ENCODE data around the gene HUS1B. TPM values are rescaled to one million over a fixed set of nuclear protein-coding genes. Genes with fewer than 3 reads are reported as not detected.
A peak's percentile ranks its signal among the peaks of the same experiment; 100 is the strongest.

HUS1B gene
- total RNA-seq, 1 donor from 2014 or later: 3.3 TPM

DNA sequence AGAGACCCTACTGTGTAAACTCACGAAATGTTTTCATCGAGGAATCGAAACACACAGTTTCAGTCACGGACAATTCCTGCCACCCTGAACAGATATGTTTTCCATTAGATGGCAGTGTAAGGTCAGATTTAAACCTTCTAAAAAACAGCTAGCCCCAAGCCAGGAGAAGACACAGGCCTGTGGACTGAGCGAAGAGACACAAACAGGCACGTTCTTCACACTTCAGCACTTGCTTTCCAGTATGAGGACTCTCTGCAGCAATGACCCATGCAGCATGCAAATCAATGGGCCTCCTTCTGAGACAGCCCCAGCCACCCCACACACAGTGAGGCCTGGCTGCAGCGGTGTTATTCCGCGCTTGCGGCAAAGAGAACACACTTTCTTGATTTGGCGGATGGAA is 31.9 kb downstream of the HUS1B start:
- Mint-ChIP-seq H3K4me1 (peaks cover 19% of the 10 kb centered on the region), H3K9me3 (no peaks in the 10 kb centered on the region), H3K36me3 (ENCODE audit: low read depth) (peaks cover 26% of the 10 kb centered on the region), H3K27me3 (no peaks in the 10 kb centered on the region), H3K27ac (no peak overlapping the region), H3K4me3 (no peak overlapping the region)
- intact Hi-C loops (cut with micrococcal nuclease): no loop called here
- peak; percentile 50 for DNase-seq

DNA sequence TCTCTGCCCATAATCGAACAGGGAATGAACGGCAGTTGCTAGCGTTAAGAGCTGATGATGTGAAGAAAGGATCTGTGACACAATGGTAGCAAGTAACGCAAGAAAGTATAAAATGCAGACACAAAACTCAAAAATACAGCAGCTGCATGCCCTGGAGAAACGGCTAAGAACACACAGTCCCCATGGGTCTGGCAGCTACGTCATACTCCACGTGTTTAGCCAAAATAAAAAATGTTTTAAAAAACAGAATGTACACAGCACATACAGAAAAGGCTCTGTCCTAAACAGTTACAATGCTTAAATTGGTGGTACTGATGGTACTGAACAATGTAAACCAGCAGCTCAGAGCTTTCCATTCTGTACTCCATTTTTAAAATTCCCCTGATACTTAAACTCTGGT is 34.4 kb downstream of the HUS1B start:
- no peak overlapping the region for H3K27ac Mint-ChIP-seq

DNA sequence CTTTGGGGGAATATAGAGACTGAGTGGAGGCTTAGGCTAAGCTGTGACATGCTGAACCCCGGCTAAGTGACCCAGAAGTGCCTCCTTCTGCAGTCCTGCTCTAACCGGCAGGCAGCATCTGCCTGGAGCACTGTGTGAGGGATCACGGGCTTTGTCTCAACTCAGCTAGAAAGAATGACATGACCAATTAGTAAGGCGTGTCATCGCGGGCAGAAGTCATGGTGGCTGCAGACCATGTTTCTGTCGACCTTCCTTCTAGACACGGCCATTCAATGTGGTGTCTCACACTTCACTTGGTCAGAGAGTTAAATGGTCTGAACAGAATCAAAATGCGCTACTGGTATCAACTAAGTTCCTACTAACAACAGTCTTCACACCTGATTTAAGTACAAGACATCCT is 35.0 kb downstream of the HUS1B start:
- H3K4me3 Mint-ChIP-seq: no peak overlapping the region
- peaks cover 6% of the 10 kb centered on the region for H3K4me1 Mint-ChIP-seq
- H3K9me3 Mint-ChIP-seq: no peaks in the 10 kb centered on the region
- intact Hi-C loops (cut with micrococcal nuclease): no loop called here
- peak; percentile 40 for DNase-seq
- H3K27me3 Mint-ChIP-seq: no peaks in the 10 kb centered on the region
- H3K27ac Mint-ChIP-seq: no peak overlapping the region
- peaks cover 29% of the 10 kb centered on the region for H3K36me3 Mint-ChIP-seq (ENCODE audit: low read depth)

More for the DNA sequence above, 34.4 kb downstream of the HUS1B start:
- Mint-ChIP-seq H3K4me3 (no peak overlapping the region), H3K9me3 (no peaks in the 10 kb centered on the region), H3K4me1 (peaks cover 8% of the 10 kb centered on the region), H3K27me3 (no peaks in the 10 kb centered on the region), H3K36me3 (ENCODE audit: low read depth) (peaks cover 25% of the 10 kb centered on the region)
- intact Hi-C loops (cut with micrococcal nuclease): no loop called here
- DNase-seq: no peak

DNA sequence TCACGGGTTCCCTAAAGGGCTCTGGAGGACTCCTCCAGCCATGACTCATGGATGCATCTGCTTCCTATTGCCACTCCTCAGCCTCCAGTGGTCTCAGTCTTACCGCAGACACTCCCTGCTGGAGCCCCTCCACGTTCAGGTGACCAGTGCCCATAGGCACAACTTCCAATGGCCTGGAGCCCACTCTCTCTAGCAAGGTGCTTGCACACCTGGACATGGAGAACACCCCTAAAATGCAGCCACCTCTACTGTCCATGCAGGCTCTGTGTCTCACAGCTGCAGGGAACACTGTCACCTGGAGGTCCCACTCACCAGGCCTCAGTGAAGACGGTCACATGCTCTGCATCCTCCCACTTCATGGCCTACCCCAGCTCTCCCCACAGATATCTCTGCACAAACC is 36.0 kb downstream of the HUS1B start:
- Mint-ChIP-seq H3K27ac (no peak overlapping the region), H3K4me1 (peaks cover 6% of the 10 kb centered on the region), H3K9me3 (no peaks in the 10 kb centered on the region), H3K36me3 (ENCODE audit: low read depth) (peaks cover 28% of the 10 kb centered on the region), H3K4me3 (no peak overlapping the region), H3K27me3 (no peaks in the 10 kb centered on the region)
- peak; percentile 48 for DNase-seq
- intact Hi-C loops (cut with micrococcal nuclease): no loop called here

DNA sequence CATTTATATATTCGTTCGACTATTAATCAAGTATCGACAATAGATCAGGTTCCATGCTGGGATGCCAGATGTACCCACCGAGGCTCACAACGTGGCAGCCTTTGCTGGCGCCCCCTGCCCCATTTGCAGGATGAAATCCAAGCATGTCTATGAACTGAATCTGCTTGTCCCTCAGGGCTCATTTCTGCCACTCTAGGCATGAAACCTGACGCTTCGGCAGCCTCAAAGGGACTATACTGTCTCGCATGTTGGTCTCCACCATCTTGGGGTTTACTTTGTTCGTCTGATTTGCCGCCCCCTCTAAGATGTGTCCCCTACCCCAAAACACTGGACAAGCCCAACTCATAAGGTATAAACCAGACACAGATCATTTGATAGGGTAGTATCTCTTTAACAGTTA is 36.7 kb downstream of the HUS1B start:
- H3K27me3 Mint-ChIP-seq: no peaks in the 10 kb centered on the region
- DNase-seq: peak; percentile 38
- no peaks in the 10 kb centered on the region for H3K9me3 Mint-ChIP-seq
- H3K4me3 Mint-ChIP-seq: no peak overlapping the region
- peaks cover 7% of the 10 kb centered on the region for H3K4me1 Mint-ChIP-seq
- H3K36me3 Mint-ChIP-seq (ENCODE audit: low read depth): peaks cover 30% of the 10 kb centered on the region
- H3K27ac Mint-ChIP-seq: no peak overlapping the region
- intact Hi-C loops (cut with micrococcal nuclease): no loop called here

DNA sequence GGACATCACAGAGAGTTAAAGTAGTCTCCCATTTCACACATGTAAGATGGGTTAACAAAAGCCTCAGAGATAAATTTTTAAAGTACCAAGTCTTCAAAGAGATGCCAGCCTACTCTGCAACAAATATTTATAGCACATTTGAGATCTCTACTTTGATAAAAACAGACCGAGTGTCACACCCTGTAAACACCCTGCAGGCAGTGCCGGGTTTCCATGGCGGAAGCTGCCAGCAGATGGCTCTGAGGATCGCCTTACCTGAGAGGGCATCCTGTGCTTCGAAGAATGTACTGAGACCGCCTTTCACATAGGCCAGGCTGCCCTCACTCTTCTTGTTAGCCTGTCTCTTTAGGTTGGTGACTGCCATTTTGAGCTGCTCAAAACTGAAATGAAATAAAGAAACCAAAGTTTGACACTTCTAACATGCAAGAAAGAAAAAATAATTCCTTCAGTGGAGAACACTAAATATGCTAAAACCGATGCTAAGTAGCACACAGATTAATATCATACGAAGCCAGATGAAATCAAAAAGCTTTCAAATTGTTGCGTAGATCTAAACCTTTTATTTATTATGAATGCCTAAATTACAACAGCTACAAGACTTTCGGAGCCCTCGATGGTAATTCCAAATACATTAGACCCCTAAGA is 39.3 kb downstream of the HUS1B start:
- no peak for DNase-seq
- peaks cover 5% of the 10 kb centered on the region for H3K4me1 Mint-ChIP-seq
- H3K36me3 Mint-ChIP-seq (ENCODE audit: low read depth): peaks cover 27% of the 10 kb centered on the region
- intact Hi-C loops (cut with micrococcal nuclease): no loop called here
- H3K4me3 Mint-ChIP-seq: no peak overlapping the region
- no peak overlapping the region for H3K27ac Mint-ChIP-seq
- no peaks in the 10 kb centered on the region for H3K27me3 Mint-ChIP-seq
- no peaks in the 10 kb centered on the region for H3K9me3 Mint-ChIP-seq

DNA sequence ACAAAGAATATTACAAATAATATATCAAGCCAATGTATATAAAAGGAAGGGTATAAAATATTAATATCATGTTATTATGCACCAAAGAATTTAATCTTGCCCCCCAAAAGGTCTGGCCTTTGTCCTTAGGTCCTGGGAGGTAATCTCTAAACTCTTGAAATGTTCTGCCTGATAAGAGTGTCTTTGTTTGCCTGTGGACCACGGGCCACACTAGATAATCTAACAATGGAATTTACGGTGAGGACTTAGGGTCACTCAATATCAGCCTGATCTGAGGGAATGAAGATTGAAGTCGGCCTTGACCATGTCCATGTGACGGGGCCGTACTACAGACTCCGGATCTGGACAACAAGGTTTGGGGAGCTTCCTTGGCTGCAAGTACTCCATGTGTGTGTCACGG is 42.9 kb downstream of the HUS1B start:
- intact Hi-C loops (cut with micrococcal nuclease): no loop called here
- H3K4me1 Mint-ChIP-seq: peaks cover 12% of the 10 kb centered on the region
- no peaks in the 10 kb centered on the region for H3K27me3 Mint-ChIP-seq
- peaks cover 29% of the 10 kb centered on the region for H3K36me3 Mint-ChIP-seq (ENCODE audit: low read depth)
- no peak for DNase-seq
- H3K4me3 Mint-ChIP-seq: no peak overlapping the region
- H3K9me3 Mint-ChIP-seq: no peaks in the 10 kb centered on the region
- H3K27ac Mint-ChIP-seq: no peak overlapping the region

DNA sequence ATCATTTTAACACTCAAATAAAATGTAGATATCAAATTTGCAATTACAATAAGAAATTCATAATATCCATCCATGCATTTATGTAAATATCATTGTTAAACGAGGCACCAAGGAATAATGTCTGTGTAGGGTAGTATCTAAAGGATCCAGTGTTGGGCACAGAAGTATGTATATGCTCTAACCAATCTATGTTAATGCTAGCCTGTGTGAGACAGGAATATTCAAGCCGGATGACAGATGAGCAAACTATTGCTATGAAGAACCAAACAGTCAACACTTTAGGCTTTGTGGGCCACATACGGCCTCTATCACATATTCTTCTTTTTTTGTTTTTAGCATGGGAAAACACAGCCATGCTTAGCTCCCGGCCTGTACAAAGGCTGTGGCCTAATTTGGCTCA is 45.0 kb downstream of the HUS1B start:
- no peak for DNase-seq
- Mint-ChIP-seq H3K4me3 (no peak overlapping the region), H3K27me3 (no peaks in the 10 kb centered on the region), H3K36me3 (ENCODE audit: low read depth) (peaks cover 27% of the 10 kb centered on the region), H3K9me3 (no peaks in the 10 kb centered on the region), H3K27ac (no peak overlapping the region), H3K4me1 (peaks cover 9% of the 10 kb centered on the region)
- intact Hi-C loops (cut with micrococcal nuclease): no loop called here

DNA sequence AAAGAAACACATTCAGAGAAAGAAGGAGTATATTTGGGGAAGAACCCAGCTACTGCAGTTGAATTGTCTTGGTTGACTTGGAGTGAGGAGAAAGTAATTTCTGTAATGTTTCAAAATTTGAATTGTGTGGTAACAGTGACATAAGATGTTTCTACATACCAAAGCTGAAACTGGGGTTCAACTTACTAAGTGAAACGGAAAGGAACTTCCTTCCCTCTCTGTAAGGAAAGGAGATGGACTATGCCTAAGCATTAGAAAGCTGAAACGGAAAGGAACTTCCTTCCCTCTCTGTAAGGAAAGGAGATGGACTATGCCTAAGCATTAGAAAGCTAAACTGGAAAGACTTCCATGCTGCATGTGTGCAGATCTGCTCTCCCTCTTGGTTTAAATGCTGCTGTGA is 46.0 kb downstream of the HUS1B start:
- peaks cover 8% of the 10 kb centered on the region for H3K4me1 Mint-ChIP-seq
- peaks cover 30% of the 10 kb centered on the region for H3K36me3 Mint-ChIP-seq (ENCODE audit: low read depth)
- H3K27me3 Mint-ChIP-seq: no peaks in the 10 kb centered on the region
- H3K4me3 Mint-ChIP-seq: no peak overlapping the region
- DNase-seq: no peak
- intact Hi-C loops (cut with micrococcal nuclease): no loop called here
- H3K9me3 Mint-ChIP-seq: no peaks in the 10 kb centered on the region
- H3K27ac Mint-ChIP-seq: no peak overlapping the region

DNA sequence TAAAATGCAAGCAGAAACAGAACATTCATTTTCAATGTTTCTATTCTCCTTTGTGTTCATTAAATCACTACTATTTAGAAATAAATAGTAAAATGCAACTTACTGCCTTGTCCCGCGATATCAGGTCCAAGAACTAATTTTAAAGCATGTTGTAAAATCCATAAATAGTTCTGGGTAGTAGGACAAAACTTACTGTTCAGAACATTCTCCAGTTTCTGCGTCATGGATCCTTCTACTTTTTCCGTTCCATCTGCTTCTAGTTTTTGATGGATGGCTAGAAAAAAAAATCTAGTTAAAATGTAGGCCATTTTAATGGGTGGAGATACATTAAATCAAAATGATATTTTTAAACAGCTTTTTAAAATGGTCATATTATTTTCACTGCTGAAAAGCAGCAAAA is 47.0 kb downstream of the HUS1B start:
- no peak overlapping the region for H3K4me3 Mint-ChIP-seq
- intact Hi-C loops (cut with micrococcal nuclease): no loop called here
- no peaks in the 10 kb centered on the region for H3K9me3 Mint-ChIP-seq
- H3K27ac Mint-ChIP-seq: no peak overlapping the region
- no peak for DNase-seq
- peaks cover 27% of the 10 kb centered on the region for H3K36me3 Mint-ChIP-seq (ENCODE audit: low read depth)
- peaks cover 7% of the 10 kb centered on the region for H3K4me1 Mint-ChIP-seq
- no peaks in the 10 kb centered on the region for H3K27me3 Mint-ChIP-seq

DNA sequence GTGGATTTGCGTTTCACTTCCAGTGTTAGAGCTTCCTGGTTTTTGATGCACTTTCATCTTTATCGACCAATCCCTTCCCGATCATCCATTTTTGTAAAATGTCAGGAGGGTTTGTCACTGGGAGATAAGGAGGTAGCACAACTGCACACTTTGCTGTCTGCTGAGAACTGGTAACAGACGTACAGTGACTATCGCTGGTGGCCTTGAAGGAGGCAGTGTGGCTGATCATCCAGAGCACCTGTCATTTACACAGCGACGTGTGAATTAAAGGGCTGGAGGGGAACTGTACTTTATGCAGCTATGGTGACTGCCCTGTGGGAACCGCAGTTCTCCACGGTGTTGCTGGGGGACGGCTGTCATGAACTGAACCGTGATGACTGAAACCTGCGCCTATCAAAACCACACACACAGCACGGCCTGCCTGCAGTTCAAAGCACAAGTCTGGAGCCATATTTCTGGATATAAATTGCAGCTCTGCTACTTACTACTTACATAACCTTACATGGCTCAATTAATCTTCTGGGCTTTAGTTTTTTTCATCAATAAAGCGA is 50.0 kb downstream of the HUS1B start:
- H3K9me3 Mint-ChIP-seq: no peaks in the 10 kb centered on the region
- no peak for DNase-seq
- H3K4me1 Mint-ChIP-seq: peaks cover 9% of the 10 kb centered on the region
- peaks cover 29% of the 10 kb centered on the region for H3K36me3 Mint-ChIP-seq (ENCODE audit: low read depth)
- no peak overlapping the region for H3K4me3 Mint-ChIP-seq
- no peaks in the 10 kb centered on the region for H3K27me3 Mint-ChIP-seq
- no peak overlapping the region for H3K27ac Mint-ChIP-seq
- intact Hi-C loops (cut with micrococcal nuclease): no loop called here

Other genes starting within 250 kb of the HUS1B start
- gene EXOC2, start 36.0 kb upstream of the HUS1B start, total RNA-seq: 43.6 and 44.1 TPM in 2 replicates

All from activated CD4-positive, alpha-beta T cell treated with anti-CD3 and anti-CD28 coated beads, Interleukin-2, amount 10 ng/mL, durations not matched to agents 24 days and 14 days (primary cell).